ENCODE results near the gene ATRAID.

DNA sequence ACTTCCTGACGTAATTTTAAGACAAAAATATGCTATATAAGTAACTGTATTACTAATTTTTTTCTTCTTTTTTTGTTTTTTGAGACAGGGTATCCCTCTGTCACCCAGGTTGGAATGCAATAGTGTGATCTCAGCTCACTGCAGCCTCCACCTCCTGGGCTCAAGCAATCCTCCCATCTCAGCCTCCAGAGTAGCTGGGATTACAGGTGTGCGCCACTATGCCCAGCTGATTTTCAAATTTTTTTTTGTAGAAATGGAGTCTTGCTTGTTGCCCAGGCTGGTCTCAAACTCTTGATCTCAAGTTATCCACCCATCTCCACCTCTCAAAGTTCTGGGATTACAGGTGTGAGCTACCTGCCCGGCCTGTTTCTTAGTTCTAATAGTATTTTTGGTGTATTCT is 33.4 kb upstream of the ATRAID start:
- TF ChIP-seq POLR2A (IDR thresholded peaks at IDR 0.05): no peak
- TF ChIP-seq POLR2AphosphoS5 (IDR thresholded peaks at IDR 0.05; ENCODE audit: insufficient read depth in 1 of 2, low read depth in 1 of 2): no peak
